GM10266 (cell line): ENCODE results near the gene CASP8.
"Not testable (repeated sequence)": the region's sequence is repeated elsewhere in the genome, so short reads cannot be mapped to it uniquely, and the experiment has no call there.

Experiments
- DNase-seq: peaks from one replicate; pipeline ENCODE4 v3.0.0; 2012; ENCODE audit errors: extremely low spot score
- TF ChIP-seq, protein P1 (sequence below): IDR thresholded peaks from 2 replicates; pipeline ENCODE4 v1.5.1; 2012; ENCODE audit warnings: mild to moderate bottlenecking, low read depth; ENCODE audit not compliant: control insufficient read depth, insufficient read depth; ENCODE audit errors: missing control alignments

The CASP8 gene

DNA sequence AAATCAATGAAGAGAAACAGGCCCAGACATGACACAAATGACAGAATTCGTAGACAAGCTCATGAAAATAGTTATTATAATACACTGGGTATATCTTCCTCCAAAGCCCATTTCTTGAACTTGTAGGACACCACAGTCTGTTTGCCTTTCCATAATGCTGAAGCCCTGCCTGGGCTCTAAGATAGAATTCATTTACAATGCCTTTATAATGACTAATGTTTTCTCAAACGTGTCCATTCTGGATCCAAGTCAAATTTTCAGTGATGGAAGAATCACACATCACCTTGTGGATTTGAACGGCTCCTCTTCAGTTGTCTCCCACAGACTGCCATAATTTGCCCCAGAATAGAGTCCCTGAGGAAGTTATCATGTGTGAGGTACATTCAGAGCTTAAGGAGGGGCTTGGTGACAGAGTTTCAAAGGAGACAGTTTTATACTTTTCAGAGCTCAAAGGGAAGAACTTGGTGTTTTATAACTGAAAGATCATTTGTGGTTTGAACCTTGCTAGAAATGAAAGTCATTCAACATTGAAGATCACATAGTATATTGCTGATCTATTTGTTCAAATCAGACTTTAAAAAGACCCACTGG lies 38.2 kb downstream of the CASP8 start:
- TF ChIP-seq, protein P1, sequence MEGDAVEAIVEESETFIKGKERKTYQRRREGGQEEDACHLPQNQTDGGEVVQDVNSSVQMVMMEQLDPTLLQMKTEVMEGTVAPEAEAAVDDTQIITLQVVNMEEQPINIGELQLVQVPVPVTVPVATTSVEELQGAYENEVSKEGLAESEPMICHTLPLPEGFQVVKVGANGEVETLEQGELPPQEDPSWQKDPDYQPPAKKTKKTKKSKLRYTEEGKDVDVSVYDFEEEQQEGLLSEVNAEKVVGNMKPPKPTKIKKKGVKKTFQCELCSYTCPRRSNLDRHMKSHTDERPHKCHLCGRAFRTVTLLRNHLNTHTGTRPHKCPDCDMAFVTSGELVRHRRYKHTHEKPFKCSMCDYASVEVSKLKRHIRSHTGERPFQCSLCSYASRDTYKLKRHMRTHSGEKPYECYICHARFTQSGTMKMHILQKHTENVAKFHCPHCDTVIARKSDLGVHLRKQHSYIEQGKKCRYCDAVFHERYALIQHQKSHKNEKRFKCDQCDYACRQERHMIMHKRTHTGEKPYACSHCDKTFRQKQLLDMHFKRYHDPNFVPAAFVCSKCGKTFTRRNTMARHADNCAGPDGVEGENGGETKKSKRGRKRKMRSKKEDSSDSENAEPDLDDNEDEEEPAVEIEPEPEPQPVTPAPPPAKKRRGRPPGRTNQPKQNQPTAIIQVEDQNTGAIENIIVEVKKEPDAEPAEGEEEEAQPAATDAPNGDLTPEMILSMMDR = no peak
- no peak for DNase-seq

DNA sequence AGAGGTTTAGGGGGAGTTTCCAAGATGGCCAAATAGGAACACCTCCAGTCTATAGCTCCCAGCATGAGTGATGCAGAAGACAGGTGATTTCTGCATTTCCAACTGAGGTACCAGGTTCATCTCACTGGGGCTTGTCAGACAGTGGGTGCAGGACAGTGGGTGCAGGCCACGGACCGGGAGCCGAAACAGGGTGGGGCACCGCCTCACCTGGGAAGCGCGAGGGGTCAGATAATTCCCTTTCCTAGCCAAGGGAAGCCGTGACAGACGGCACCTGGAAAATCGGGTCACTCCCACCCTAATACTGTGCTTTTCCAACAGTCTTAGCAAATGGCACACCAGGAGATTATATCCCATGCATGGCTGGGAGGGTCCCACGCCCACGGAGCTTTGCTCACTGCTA lies 39.6 kb downstream of the CASP8 start:
- DNase-seq = not testable (repeated sequence)

DNA sequence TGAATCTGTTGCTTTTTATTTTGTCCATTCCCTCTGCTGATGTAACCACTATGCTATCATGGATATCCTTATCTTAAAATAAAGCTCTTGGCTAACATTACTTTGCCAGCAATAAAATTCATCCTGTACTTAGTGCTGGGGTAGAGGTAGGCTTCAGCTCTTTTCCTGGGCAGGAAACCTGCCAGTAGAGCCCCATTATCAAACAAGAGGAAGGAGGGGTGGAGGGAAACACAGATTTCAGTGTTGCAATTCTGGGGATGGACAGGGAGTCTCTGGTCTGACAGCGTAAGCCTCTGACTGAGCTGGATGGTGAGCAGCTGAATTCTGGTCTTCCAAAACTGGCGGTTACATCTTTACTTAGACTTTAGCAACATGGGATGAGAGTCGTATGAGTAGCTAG lies 47.5 kb downstream of the CASP8 start:
- TF ChIP-seq, protein P1 = no peak
- no peak for DNase-seq

DNA sequence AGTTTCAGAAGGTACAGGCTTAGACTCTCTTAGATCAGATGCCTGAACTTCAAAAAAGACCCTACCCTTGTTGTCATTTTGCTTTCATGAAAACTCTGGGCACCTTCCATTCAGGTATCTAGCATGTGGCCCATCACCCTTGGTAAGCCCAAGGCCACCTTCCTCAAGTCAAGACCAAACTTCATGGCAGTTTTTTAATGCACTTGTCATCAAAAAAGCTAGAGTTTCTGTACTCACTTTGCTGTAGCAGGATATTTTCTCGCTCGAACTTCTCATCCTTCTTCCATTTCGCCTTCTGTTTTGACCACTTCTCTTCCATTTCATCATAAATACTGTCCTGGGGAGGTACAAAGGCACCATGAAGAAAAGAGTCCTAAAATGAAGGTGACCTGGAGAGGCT lies 48.6 kb downstream of the CASP8 start:
- TF ChIP-seq, protein P1 = no peak
- no peak for DNase-seq

DNA sequence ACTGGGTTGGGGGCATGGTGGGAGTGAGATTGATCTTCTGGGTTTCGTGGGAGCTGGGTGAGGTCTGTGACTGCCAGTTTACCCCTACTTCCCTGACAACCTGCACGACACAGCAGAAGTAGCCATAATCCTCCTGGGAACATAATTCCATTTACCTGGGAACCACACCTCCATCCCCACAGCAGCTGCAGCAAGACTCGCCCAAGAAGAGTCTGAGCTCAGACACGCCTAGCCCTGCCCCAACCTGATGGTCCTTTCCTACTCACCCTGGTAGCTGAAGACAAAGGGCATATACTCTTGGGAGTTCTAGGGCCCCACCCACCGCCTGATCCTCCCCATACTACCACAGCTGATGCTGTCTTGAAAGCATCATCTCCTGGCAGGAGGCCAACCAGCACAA lies 53.0 kb downstream of the CASP8 start:
- DNase-seq = no peak
- TF ChIP-seq, protein P1 = no peak

DNA sequence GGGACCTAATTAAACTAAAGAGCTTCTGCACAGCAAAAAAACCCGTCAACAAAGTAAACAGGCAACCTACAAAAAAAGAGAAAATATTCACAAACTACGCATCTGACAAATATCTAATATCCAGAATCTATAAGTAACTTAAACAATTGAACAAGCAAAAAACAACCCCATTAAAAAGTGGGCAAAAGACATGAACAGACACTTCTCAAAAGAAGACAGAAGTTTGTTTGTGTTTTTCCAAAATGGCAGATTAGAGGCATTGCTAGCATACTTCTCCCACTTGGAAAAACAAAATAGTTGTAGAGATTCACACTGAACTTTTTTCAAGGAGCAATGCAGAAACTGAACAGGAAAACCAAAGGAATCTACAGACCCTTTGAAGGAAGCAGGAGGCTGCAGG lies 59.2 kb downstream of the CASP8 start:
- DNase-seq = no peak
- TF ChIP-seq, protein P1 = no peak

DNA sequence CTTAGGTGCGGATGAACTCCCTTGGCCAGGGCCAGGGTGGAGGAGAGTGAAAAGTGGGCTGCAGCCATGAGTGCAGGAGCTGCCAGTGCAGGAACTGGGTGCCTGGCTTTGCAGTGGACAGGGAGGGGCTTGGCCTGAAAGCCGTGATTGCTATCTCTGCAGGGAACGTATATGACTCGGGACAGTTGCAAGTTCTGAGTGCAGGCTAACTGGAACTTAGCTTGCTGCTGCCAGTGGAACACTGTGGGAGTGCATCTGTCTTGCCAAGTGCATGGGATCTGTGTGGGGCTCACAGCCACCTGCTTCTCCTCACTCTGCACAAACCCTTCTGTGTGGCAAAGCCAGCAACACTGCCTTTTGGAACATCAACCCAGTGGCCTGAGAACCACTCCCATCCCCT lies 59.9 kb downstream of the CASP8 start:
- TF ChIP-seq, protein P1 = no peak
- DNase-seq = no peak

DNA sequence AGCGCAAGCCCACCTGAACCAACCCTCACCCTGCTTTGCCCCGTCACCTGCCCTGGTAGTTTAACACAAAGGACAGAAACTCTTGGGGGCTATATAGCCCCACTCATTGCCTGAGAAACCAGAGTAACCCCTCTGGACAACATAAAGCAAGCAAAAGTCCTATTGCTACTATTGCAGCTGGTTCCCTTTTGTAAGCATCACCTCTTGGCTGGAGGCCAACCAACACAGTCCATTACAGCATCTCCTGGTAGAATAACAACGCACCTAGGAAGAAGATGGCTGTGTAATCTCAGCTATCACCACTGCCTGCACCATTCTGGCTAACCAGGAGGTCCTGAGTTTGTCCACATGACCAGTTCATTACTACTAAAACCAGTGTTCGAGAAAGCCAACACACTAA lies 60.4 kb downstream of the CASP8 start:
- no peak for DNase-seq
- TF ChIP-seq, protein P1 = no peak
